Skeletal muscle satellite cell (primary cell): Measurements from ENCODE around the gene MRPS6.

ENCODE experiments used
- H3K27me3 ChIP-seq: 2 replicates; pipeline ENCODE4 v1.7.0; 2013; ENCODE audit warnings: low read length; ENCODE audit not compliant: control insufficient read depth, insufficient read depth
- H3K36me3 ChIP-seq: 2 replicates; pipeline ENCODE4 v1.7.0; 2013; ENCODE audit warnings: mild to moderate bottlenecking, control low read depth, low read length; ENCODE audit not compliant: insufficient read depth
- H3K4me1 ChIP-seq: 2 replicates; pipeline ENCODE4 v1.7.0; 2013; ENCODE audit warnings: low read length; ENCODE audit not compliant: control insufficient read depth, insufficient read depth
- H3K4me2 ChIP-seq: 2 replicates; pipeline ENCODE4 v1.7.0; 2013; ENCODE audit warnings: mild to moderate bottlenecking, low read length
- H3K4me3 ChIP-seq: 2 replicates; pipeline ENCODE4 v1.7.0; 2013; ENCODE audit warnings: low read length
- H3K9ac ChIP-seq: 2 replicates; pipeline ENCODE4 v1.7.0; 2013; ENCODE audit warnings: mild to moderate bottlenecking, low read depth, low read length, moderate library complexity
- H3K9me3 ChIP-seq: replicated peaks from 2 replicates; pipeline ENCODE4 v1.7.0; 2013; ENCODE audit warnings: mild to moderate bottlenecking, control low read depth, low read length

MRPS6 gene

GRCh38 chr21:34039678-34040382, 33.5 kb upstream of the MRPS6 start:
- H3K4me1 ChIP-seq: peaks cover 14% of the 10 kb centered on the region
- H3K4me2 ChIP-seq: no peak overlapping the region
- no peak overlapping the region for H3K4me3 ChIP-seq
- H3K9me3 ChIP-seq: no peaks in the 10 kb centered on the region
- no peaks in the 10 kb centered on the region for H3K27me3 ChIP-seq
- H3K36me3 ChIP-seq: no peaks in the 10 kb centered on the region
- no peak overlapping the region for H3K9ac ChIP-seq

GRCh38 chr21:34042735-34043134, 30.6 kb upstream of the MRPS6 start:
- Histone ChIP-seq H3K4me3 (no peak overlapping the region), H3K4me1 (peaks cover 4% of the 10 kb centered on the region), H3K27me3 (no peaks in the 10 kb centered on the region), H3K36me3 (no peaks in the 10 kb centered on the region), H3K9ac (no peak overlapping the region), H3K4me2 (no peak overlapping the region), H3K9me3 (no peaks in the 10 kb centered on the region)

GRCh38 chr21:34043333-34043732, 30.0 kb upstream of the MRPS6 start:
- H3K9me3 ChIP-seq: no peaks in the 10 kb centered on the region
- H3K9ac ChIP-seq: no peak overlapping the region
- H3K4me3 ChIP-seq: no peak overlapping the region
- no peak overlapping the region for H3K4me2 ChIP-seq
- no peaks in the 10 kb centered on the region for H3K4me1 ChIP-seq
- no peaks in the 10 kb centered on the region for H3K27me3 ChIP-seq
- no peaks in the 10 kb centered on the region for H3K36me3 ChIP-seq

- H3K4me2 ChIP-seq: no peak overlapping the region
- H3K27me3 ChIP-seq: no peaks in the 10 kb centered on the region
- no peaks in the 10 kb centered on the region for H3K9me3 ChIP-seq
- H3K36me3 ChIP-seq: no peaks in the 10 kb centered on the region
- no peaks in the 10 kb centered on the region for H3K4me1 ChIP-seq
- H3K9ac ChIP-seq: no peak overlapping the region
- no peak overlapping the region for H3K4me3 ChIP-seq
These were observed 26.5 kb upstream of the MRPS6 start for GRCh38 chr21:34046917-34047316.

GRCh38 chr21:34047835-34048234, 25.5 kb upstream of the MRPS6 start:
- Histone ChIP-seq H3K4me3 (no peak overlapping the region), H3K27me3 (no peaks in the 10 kb centered on the region), H3K4me1 (no peaks in the 10 kb centered on the region), H3K36me3 (no peaks in the 10 kb centered on the region), H3K4me2 (no peak overlapping the region), H3K9me3 (no peaks in the 10 kb centered on the region), H3K9ac (no peak overlapping the region)

- Histone ChIP-seq H3K36me3 (no peaks in the 10 kb centered on the region), H3K9ac (no peak overlapping the region), H3K9me3 (no peaks in the 10 kb centered on the region), H3K27me3 (no peaks in the 10 kb centered on the region), H3K4me3 (no peak overlapping the region), H3K4me2 (no peak overlapping the region), H3K4me1 (no peaks in the 10 kb centered on the region)
These were observed 21.2 kb upstream of the MRPS6 start for GRCh38 chr21:34052171-34052570.

- Histone ChIP-seq H3K4me1 (no peaks in the 10 kb centered on the region), H3K36me3 (no peaks in the 10 kb centered on the region), H3K4me3 (no peak overlapping the region), H3K4me2 (no peak overlapping the region), H3K9ac (no peak overlapping the region), H3K27me3 (no peaks in the 10 kb centered on the region), H3K9me3 (no peaks in the 10 kb centered on the region)
These were observed 19.1 kb upstream of the MRPS6 start for GRCh38 chr21:34054259-34054658.

- H3K9me3 ChIP-seq: no peaks in the 10 kb centered on the region
- no peak overlapping the region for H3K9ac ChIP-seq
- H3K27me3 ChIP-seq: no peaks in the 10 kb centered on the region
- H3K4me3 ChIP-seq: no peak overlapping the region
- H3K4me2 ChIP-seq: no peak overlapping the region
- H3K36me3 ChIP-seq: no peaks in the 10 kb centered on the region
- H3K4me1 ChIP-seq: no peaks in the 10 kb centered on the region
These were observed 17.8 kb upstream of the MRPS6 start for GRCh38 chr21:34055615-34056014.

- H3K9me3 ChIP-seq: no peaks in the 10 kb centered on the region
- no peak overlapping the region for H3K9ac ChIP-seq
- H3K4me1 ChIP-seq: no peaks in the 10 kb centered on the region
- peaks cover 4% of the 10 kb centered on the region for H3K27me3 ChIP-seq
- no peak overlapping the region for H3K4me3 ChIP-seq
- H3K4me2 ChIP-seq: no peak overlapping the region
- H3K36me3 ChIP-seq: no peaks in the 10 kb centered on the region
These were observed 11.4 kb upstream of the MRPS6 start for GRCh38 chr21:34061983-34062382.

GRCh38 chr21:34065027-34065426, 8.4 kb upstream of the MRPS6 start:
- H3K4me3 ChIP-seq: no peak overlapping the region
- H3K9me3 ChIP-seq: no peaks in the 10 kb centered on the region
- H3K4me2 ChIP-seq: no peak overlapping the region
- H3K27me3 ChIP-seq: peaks cover 7% of the 10 kb centered on the region
- H3K4me1 ChIP-seq: no peaks in the 10 kb centered on the region
- H3K9ac ChIP-seq: no peak overlapping the region
- H3K36me3 ChIP-seq: no peaks in the 10 kb centered on the region

GRCh38 chr21:34071683-34072082, 1.7 kb upstream of the MRPS6 start:
- H3K36me3 ChIP-seq: peaks cover 3% of the 10 kb centered on the region
- no peak overlapping the region for H3K4me2 ChIP-seq
- peaks cover 23% of the 10 kb centered on the region for H3K4me1 ChIP-seq
- no peak overlapping the region for H3K9ac ChIP-seq
- peaks cover 3% of the 10 kb centered on the region for H3K27me3 ChIP-seq
- no peaks in the 10 kb centered on the region for H3K9me3 ChIP-seq
- no peak overlapping the region for H3K4me3 ChIP-seq
